Stimulated activated CD8-positive, alpha-beta memory T cell treated with anti-CD3 and anti-CD28 coated beads, Interleukin-12 subunit alpha, Interleukin-12 subunit beta, amount 100 ng/mL, for 4 hours (primary cell): ENCODE data around the gene WDR89.
"Not testable (repeated sequence)": the region's sequence is repeated elsewhere in the genome, so short reads cannot be mapped to it uniquely, and the experiment has no call there.

Source experiments
- DNase-seq: peaks from one replicate; pipeline ENCODE4 v3.0.0-alpha.2; 2020; ENCODE audit warnings: low read depth

The WDR89 gene

GRCh38 chr14:63594455-63595372 lies 47.0 kb downstream of the WDR89 start:
- no peak for DNase-seq

- DNase-seq, result not testable (repeated sequence)
Observed at GRCh38 chr14:63583046-63583445, 58.6 kb downstream of the WDR89 start.

- no peak for DNase-seq
Observed at GRCh38 chr14:63581491-63581890, 60.2 kb downstream of the WDR89 start.

GRCh38 chr14:63578300-63578699 lies 63.4 kb downstream of the WDR89 start:
- no peak for DNase-seq

GRCh38 chr14:63573581-63573980 lies 68.1 kb downstream of the WDR89 start:
- no peak for DNase-seq

- DNase-seq, result no peak
Observed at GRCh38 chr14:63565448-63565847, 76.2 kb downstream of the WDR89 start.

- no peak for DNase-seq
Observed at GRCh38 chr14:63564318-63564717, 77.4 kb downstream of the WDR89 start.

- no peak for DNase-seq
Observed at GRCh38 chr14:63563370-63564026, 78.2 kb downstream of the WDR89 start.

- DNase-seq, result no peak
Observed at GRCh38 chr14:63562405-63562804, 79.3 kb downstream of the WDR89 start.

GRCh38 chr14:63555572-63555971 lies 86.1 kb downstream of the WDR89 start:
- no peak for DNase-seq

GRCh38 chr14:63551332-63551731 lies 90.3 kb downstream of the WDR89 start:
- no peak for DNase-seq

GRCh38 chr14:63547798-63548335 lies 93.8 kb downstream of the WDR89 start:
- DNase-seq, result no peak
